ENCODE measurements around the gene MAP4K4. TPM values are rescaled to one million over a fixed set of nuclear protein-coding genes. Genes with fewer than 3 reads are reported as not detected.

MAP4K4 gene
- total RNA-seq, 1 experiment from 2014 or later, result 132 TPM

GRCh38 chr2:101751276-101751815 is 53.8 kb downstream of the MAP4K4 start:
- no peak overlapping the region for H2AK5ac ChIP-seq (ENCODE audit: insufficient read length, low read length)
- no CpG with 5 or more reads among the region's 2 CpGs for whole genome bisulfite sequencing (ENCODE audit: extremely low coverage, insufficient read length, low lambda C conversion rate)
- no peak overlapping the region for H3K27ac ChIP-seq (ENCODE audit: insufficient read length, low read depth, low read length)
- Mint-ChIP-seq H3K27ac (peak overlapping the region in 1 of 3 experiments; percentile 82; a peak in 2 of 7 replicates), H3K27me3 (ENCODE audit: low read depth) (no peaks in the 10 kb centered on the region; the same call in 1 of the 2 replicates), H3K4me1 (peaks cover 54 to 57% of the 10 kb centered on the region in 2 experiments), H3K36me3 (ENCODE audit: insufficient read depth in 1 of 3, low read depth in 3 of 3) (peaks cover 3 to 4% (median 4%) of the 10 kb centered on the region in 3 experiments; a peak in 6 of 7 replicates), H3K4me3 (no peak overlapping the region), H3K9me3 (no peaks in the 10 kb centered on the region)
- TF ChIP-seq, protein P1, sequence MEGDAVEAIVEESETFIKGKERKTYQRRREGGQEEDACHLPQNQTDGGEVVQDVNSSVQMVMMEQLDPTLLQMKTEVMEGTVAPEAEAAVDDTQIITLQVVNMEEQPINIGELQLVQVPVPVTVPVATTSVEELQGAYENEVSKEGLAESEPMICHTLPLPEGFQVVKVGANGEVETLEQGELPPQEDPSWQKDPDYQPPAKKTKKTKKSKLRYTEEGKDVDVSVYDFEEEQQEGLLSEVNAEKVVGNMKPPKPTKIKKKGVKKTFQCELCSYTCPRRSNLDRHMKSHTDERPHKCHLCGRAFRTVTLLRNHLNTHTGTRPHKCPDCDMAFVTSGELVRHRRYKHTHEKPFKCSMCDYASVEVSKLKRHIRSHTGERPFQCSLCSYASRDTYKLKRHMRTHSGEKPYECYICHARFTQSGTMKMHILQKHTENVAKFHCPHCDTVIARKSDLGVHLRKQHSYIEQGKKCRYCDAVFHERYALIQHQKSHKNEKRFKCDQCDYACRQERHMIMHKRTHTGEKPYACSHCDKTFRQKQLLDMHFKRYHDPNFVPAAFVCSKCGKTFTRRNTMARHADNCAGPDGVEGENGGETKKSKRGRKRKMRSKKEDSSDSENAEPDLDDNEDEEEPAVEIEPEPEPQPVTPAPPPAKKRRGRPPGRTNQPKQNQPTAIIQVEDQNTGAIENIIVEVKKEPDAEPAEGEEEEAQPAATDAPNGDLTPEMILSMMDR (conservative IDR thresholded peaks at IDR 0.05), result no peak
- H3K4me1 ChIP-seq (ENCODE audit: insufficient read depth, low read length), result peaks cover 11% of the 10 kb centered on the region
- no peaks in the 10 kb centered on the region for H3K9me3 ChIP-seq (ENCODE audit: control insufficient read depth, low read depth, low read length)
- no peaks in the 10 kb centered on the region for H4K20me1 ChIP-seq (ENCODE audit: control insufficient read depth, insufficient read depth, insufficient read length)
- H3K9ac ChIP-seq (ENCODE audit: extremely low read depth, insufficient read length, low read length), result no peak overlapping the region
- no peaks in the 10 kb centered on the region for H3K27me3 ChIP-seq (ENCODE audit: insufficient read depth, low read length)
- no peak overlapping the region for H3K18ac ChIP-seq (ENCODE audit: insufficient read length, low read depth, low read length)
- H3K23ac ChIP-seq (ENCODE audit: insufficient read length, low read depth, low read length), result no peak overlapping the region
- H4K5ac ChIP-seq (ENCODE audit: insufficient read length, low read depth, low read length), result no peak overlapping the region
- H3K4me2 ChIP-seq (ENCODE audit: insufficient read depth, insufficient read length, low read length), result no peak overlapping the region
- H4K8ac ChIP-seq (replicated peaks; ENCODE audit: insufficient read length, low read depth, low read length), result no peak overlapping the region
- DNase-seq, result no peak
- no peak overlapping the region for H2BK5ac ChIP-seq (ENCODE audit: insufficient read length, low read length)
- no peak overlapping the region for H2BK20ac ChIP-seq (ENCODE audit: low read depth, low read length, poor library complexity, severe bottlenecking)
- H3K23me2 ChIP-seq (ENCODE audit: insufficient read length, low read depth, low read length, poor library complexity, severe bottlenecking), result no peaks in the 10 kb centered on the region
- H2BK15ac ChIP-seq (ENCODE audit: low read depth, low read length), result no peak overlapping the region
- H3K4ac ChIP-seq (ENCODE audit: low read depth, low read length), result no peak overlapping the region
- H2BK120ac ChIP-seq (ENCODE audit: low read depth, low read length, poor library complexity, severe bottlenecking), result no peak overlapping the region
- no peak overlapping the region for H3T11ph ChIP-seq (ENCODE audit: low read length)
- H3K56ac ChIP-seq (ENCODE audit: insufficient read length, low read depth, low read length), result no peak overlapping the region
- no peak overlapping the region for H2AFZ ChIP-seq (ENCODE audit: low read length)
- H3K14ac ChIP-seq (ENCODE audit: insufficient read depth, low read length), result no peak overlapping the region
- H2BK12ac ChIP-seq (ENCODE audit: insufficient read length, low read depth, low read length), result no peak overlapping the region
- H3K79me1 ChIP-seq (ENCODE audit: insufficient read depth, low read depth, low read length, poor library complexity, severe bottlenecking), result peaks cover 7% of the 10 kb centered on the region
- H3K79me2 ChIP-seq (ENCODE audit: insufficient read depth, low read length), result peaks cover 32% of the 10 kb centered on the region
- no peak overlapping the region for H4K91ac ChIP-seq (ENCODE audit: insufficient read length, low read depth, low read length)

All from H9 (cell line).